Measurements from ENCODE around the gene LMNTD1. TPM values are rescaled to one million over a fixed set of nuclear protein-coding genes. Genes with fewer than 3 reads are reported as not detected.

The LMNTD1 gene
- total RNA-seq, 1 experiment from 2014 or later, result not detected

DNA sequence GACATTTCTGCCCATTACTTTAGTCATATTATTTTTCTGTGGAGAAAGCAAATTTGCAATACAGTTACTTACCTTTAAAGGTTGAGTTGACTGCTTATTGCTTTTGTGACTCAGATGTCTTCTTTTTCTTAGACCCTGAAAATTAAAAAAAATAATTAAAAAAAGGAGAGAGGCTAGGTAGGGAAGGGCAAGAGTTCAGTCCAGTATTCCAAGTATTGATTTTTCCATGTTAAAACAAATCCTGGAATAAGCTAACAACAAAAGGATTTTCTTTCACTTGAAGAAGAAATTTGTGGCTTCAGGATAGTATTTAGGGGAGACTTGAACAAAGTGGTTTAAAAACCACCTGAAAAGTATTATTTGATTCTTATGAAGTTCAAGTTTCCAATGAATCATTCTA, 49.4 kb downstream of the LMNTD1 start:
- H3F3A ChIP-seq (ENCODE audit: insufficient read depth, low read depth), result no peaks in the 10 kb centered on the region
- H3K79me2 ChIP-seq (ENCODE audit: low read depth), result no peaks in the 10 kb centered on the region
- H3K4me2 ChIP-seq, result no peak overlapping the region
- no peaks in the 10 kb centered on the region for H3K9me3 ChIP-seq (ENCODE audit: insufficient read depth, low read depth)
- no peaks in the 10 kb centered on the region for H3K36me3 ChIP-seq (ENCODE audit: low read depth)
- no peaks in the 10 kb centered on the region for H3K27me3 ChIP-seq (ENCODE audit: insufficient read depth, low read depth)
- POLR2A ChIA-PET (ENCODE audit: unreplicated experiment), result no interaction called here
- no peaks in the 10 kb centered on the region for H4K20me1 ChIP-seq (ENCODE audit: insufficient read depth)
- intact Hi-C loops (cut with micrococcal nuclease; ENCODE audit: unreplicated experiment), result no loop called here
- H3K4me1 ChIP-seq (replicated peaks; ENCODE audit: insufficient read depth), result no peaks in the 10 kb centered on the region
- no peak overlapping the region for H2AFZ ChIP-seq
- CTCF ChIA-PET, result no interaction called here
- no peaks in the 10 kb centered on the region for H3K9me2 ChIP-seq (ENCODE audit: insufficient read depth)
- no peak for DNase-seq
- no peak for TF ChIP-seq EZH2 (IDR thresholded peaks at IDR 0.05; ENCODE audit: low read depth)
- no TSS peak for BruUV-seq (replicated peaks)
- H3K4me3 ChIP-seq, result no peak overlapping the region
- no peak overlapping the region for H3K27ac ChIP-seq

DNA sequence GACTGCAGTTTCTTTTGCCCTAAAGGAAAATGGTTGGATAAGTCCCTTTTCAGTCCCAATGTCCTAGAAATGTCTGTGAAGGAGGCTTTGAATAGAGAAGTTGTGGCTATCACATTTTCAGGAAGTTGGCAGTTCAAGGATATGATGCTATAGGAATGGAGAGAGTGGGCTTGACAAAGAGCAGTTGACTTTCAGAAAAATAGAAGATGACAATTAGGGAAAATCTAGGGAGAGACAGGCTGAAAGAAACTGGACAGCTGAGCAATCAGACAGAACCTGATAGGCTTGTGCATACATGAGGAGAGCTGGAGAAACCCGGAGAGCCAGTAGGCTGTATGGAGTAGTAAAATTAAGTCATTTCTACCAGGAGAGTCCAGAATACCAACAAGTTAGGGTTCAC, 50.5 kb downstream of the LMNTD1 start:
- Histone ChIP-seq H3K9me2 (ENCODE audit: insufficient read depth) (no peaks in the 10 kb centered on the region), H3F3A (ENCODE audit: insufficient read depth, low read depth) (no peaks in the 10 kb centered on the region), H4K20me1 (ENCODE audit: insufficient read depth) (no peaks in the 10 kb centered on the region), H3K9me3 (ENCODE audit: insufficient read depth, low read depth) (no peaks in the 10 kb centered on the region), H3K4me2 (no peak overlapping the region), H2AFZ (no peak overlapping the region), H3K4me1 (replicated peaks; ENCODE audit: insufficient read depth) (no peaks in the 10 kb centered on the region), H3K79me2 (ENCODE audit: low read depth) (no peaks in the 10 kb centered on the region), H3K27me3 (ENCODE audit: insufficient read depth, low read depth) (no peaks in the 10 kb centered on the region), H3K27ac (no peak overlapping the region), H3K4me3 (no peak overlapping the region), H3K36me3 (ENCODE audit: low read depth) (no peaks in the 10 kb centered on the region)
- ChIA-PET POLR2A (ENCODE audit: unreplicated experiment) (interaction anchor here (0.7 kb wide), 1 partner anchor 21 kb away, joined by 3 read pairs; no protein-coding TSS in a partner anchor), CTCF (no interaction called here)
- TF ChIP-seq, protein P1, sequence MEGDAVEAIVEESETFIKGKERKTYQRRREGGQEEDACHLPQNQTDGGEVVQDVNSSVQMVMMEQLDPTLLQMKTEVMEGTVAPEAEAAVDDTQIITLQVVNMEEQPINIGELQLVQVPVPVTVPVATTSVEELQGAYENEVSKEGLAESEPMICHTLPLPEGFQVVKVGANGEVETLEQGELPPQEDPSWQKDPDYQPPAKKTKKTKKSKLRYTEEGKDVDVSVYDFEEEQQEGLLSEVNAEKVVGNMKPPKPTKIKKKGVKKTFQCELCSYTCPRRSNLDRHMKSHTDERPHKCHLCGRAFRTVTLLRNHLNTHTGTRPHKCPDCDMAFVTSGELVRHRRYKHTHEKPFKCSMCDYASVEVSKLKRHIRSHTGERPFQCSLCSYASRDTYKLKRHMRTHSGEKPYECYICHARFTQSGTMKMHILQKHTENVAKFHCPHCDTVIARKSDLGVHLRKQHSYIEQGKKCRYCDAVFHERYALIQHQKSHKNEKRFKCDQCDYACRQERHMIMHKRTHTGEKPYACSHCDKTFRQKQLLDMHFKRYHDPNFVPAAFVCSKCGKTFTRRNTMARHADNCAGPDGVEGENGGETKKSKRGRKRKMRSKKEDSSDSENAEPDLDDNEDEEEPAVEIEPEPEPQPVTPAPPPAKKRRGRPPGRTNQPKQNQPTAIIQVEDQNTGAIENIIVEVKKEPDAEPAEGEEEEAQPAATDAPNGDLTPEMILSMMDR (conservative IDR thresholded peaks at IDR 0.05), result no peak
- intact Hi-C loops (cut with micrococcal nuclease; ENCODE audit: unreplicated experiment), result no loop called here
- BruUV-seq (replicated peaks), result no TSS peak
- no peak for DNase-seq

DNA sequence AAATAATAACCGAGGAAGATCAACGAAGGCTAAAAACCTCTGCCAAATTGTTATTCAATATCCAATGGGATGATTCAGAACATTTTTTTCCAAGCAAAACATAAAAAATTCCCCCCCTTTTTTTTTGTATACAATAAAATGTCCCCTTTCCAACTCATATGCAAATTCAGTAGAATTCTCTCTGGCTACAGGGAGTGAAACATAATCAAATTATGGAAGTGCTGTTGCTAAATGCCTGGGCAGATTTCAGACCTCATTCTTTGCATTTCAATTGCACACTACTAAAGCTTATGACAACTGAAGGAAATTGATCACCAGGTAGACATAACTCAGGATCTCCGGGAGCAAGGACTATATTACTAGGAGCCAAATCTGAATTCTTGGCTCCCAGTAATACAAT, 51.0 kb downstream of the LMNTD1 start:
- H3K4me3 ChIP-seq, result no peak overlapping the region
- H3K9me3 ChIP-seq (ENCODE audit: insufficient read depth, low read depth), result no peaks in the 10 kb centered on the region
- no peaks in the 10 kb centered on the region for H3K27me3 ChIP-seq (ENCODE audit: insufficient read depth, low read depth)
- no peaks in the 10 kb centered on the region for H3K36me3 ChIP-seq (ENCODE audit: low read depth)
- H3K4me2 ChIP-seq, result no peak overlapping the region
- BruUV-seq (replicated peaks), result no TSS peak
- TF ChIP-seq, protein P1 (conservative IDR thresholded peaks at IDR 0.05), result no peak
- no peak for TF ChIP-seq EZH2 (IDR thresholded peaks at IDR 0.05; ENCODE audit: low read depth)
- ChIA-PET CTCF (no interaction called here), POLR2A (ENCODE audit: unreplicated experiment) (no interaction called here)
- no peak overlapping the region for H2AFZ ChIP-seq
- intact Hi-C loops (cut with micrococcal nuclease; ENCODE audit: unreplicated experiment), result no loop called here
- no peaks in the 10 kb centered on the region for H3F3A ChIP-seq (ENCODE audit: insufficient read depth, low read depth)
- no peaks in the 10 kb centered on the region for H3K4me1 ChIP-seq (replicated peaks; ENCODE audit: insufficient read depth)
- no peaks in the 10 kb centered on the region for H3K79me2 ChIP-seq (ENCODE audit: low read depth)
- no peak overlapping the region for H3K27ac ChIP-seq
- no peak for DNase-seq
- H3K9me2 ChIP-seq (ENCODE audit: insufficient read depth), result no peaks in the 10 kb centered on the region
- no peaks in the 10 kb centered on the region for H4K20me1 ChIP-seq (ENCODE audit: insufficient read depth)

DNA sequence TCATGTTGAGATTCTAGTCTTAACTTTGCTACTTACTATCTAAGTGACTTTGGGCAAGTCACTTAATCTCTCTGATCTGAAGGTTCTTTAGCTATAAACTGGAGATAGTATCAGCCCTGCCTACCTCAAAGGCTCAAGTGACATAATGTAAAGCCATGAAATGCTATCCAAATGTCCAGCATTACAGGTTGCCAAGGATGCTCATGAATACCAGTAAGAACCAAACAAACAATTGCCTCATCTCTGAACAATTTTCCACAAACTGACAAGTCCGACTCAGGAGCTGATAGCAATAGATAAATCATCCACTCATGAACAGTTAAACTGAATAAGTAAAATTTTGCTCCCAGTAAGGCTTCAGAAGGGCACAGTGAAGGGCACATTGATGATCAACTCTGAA, 51.5 kb downstream of the LMNTD1 start:
- Histone ChIP-seq H3K4me2 (no peak overlapping the region), H3K79me2 (ENCODE audit: low read depth) (no peaks in the 10 kb centered on the region), H3K4me1 (replicated peaks; ENCODE audit: insufficient read depth) (no peaks in the 10 kb centered on the region), H2AFZ (no peak overlapping the region), H3K27ac (no peak overlapping the region), H3K9me3 (ENCODE audit: insufficient read depth, low read depth) (no peaks in the 10 kb centered on the region), H3K27me3 (ENCODE audit: insufficient read depth, low read depth) (no peaks in the 10 kb centered on the region), H3F3A (ENCODE audit: insufficient read depth, low read depth) (no peaks in the 10 kb centered on the region), H3K36me3 (ENCODE audit: low read depth) (no peaks in the 10 kb centered on the region), H3K9me2 (ENCODE audit: insufficient read depth) (no peaks in the 10 kb centered on the region), H4K20me1 (ENCODE audit: insufficient read depth) (no peaks in the 10 kb centered on the region), H3K4me3 (no peak overlapping the region)
- ChIA-PET POLR2A (ENCODE audit: unreplicated experiment) (no interaction called here), CTCF (no interaction called here)
- peak in 1 of 2 experiments; percentile 46 for DNase-seq
- intact Hi-C loops (cut with micrococcal nuclease; ENCODE audit: unreplicated experiment), result no loop called here
- BruUV-seq (replicated peaks), result no TSS peak
- no peak for TF ChIP-seq EZH2 (IDR thresholded peaks at IDR 0.05; ENCODE audit: low read depth)
- TF ChIP-seq, protein P1 (conservative IDR thresholded peaks at IDR 0.05), result no peak

Data from PC-9 (cell line).